Skeletal muscle tissue (tissue), 4 donors: Measurements from ENCODE around the gene NECAB2. TPM values are rescaled to one million over a fixed set of nuclear protein-coding genes. Genes with fewer than 3 reads are reported as not detected.

Source experiments
- H3K27ac ChIP-seq: one replicate; pipeline ENCODE4 v1.7.0; 2013; ENCODE audit warnings: mild to moderate bottlenecking, low read depth, low read length, inconsistent platforms
- H3K27me3 ChIP-seq, 3 donors: one replicate each; pipeline ENCODE4 v1.7.0; 2013; ENCODE audit warnings: low read length in 3 of 3; ENCODE audit not compliant: control insufficient read depth in 3 of 3, insufficient read depth in 3 of 3
- H3K36me3 ChIP-seq, 3 donors: one replicate each; pipeline ENCODE4 v1.7.0; 2013; ENCODE audit warnings: low read length in 3 of 3; ENCODE audit not compliant: control insufficient read depth in 3 of 3, insufficient read depth in 3 of 3
- H3K4me1 ChIP-seq, 3 donors: one replicate each; pipeline ENCODE4 v1.7.0; 2013; ENCODE audit warnings: low read length in 3 of 3, mild to moderate bottlenecking in 3 of 3; ENCODE audit not compliant: control insufficient read depth in 3 of 3, insufficient read depth in 3 of 3
- H3K4me3 ChIP-seq, 3 donors: one replicate each; pipeline ENCODE4 v1.7.0; 2013; ENCODE audit warnings: low read length in 3 of 3
- H3K9ac ChIP-seq, 3 donors: one replicate each; pipeline ENCODE4 v1.7.0; 2013; ENCODE audit warnings: low read length in 3 of 3, mild to moderate bottlenecking in 3 of 3, moderate library complexity in 2 of 3, low read depth in 1 of 3
- H3K9me3 ChIP-seq, 3 donors: one replicate each; pipeline ENCODE4 v1.7.0; 2013; ENCODE audit warnings: low read length in 3 of 3; ENCODE audit not compliant: control insufficient read depth in 3 of 3
- total RNA-seq: library from RNA; depleted of rRNA; stranded (reverse); fragments of >200 nt; gene quantifications from one replicate; pipeline ENCODE4 v1.2.3, GENCODE V29; 2014
- donor health status: Osteomylitis.

Gene NECAB2
- total RNA-seq, 1 donor from 2014 or later, result not detected

DNA sequence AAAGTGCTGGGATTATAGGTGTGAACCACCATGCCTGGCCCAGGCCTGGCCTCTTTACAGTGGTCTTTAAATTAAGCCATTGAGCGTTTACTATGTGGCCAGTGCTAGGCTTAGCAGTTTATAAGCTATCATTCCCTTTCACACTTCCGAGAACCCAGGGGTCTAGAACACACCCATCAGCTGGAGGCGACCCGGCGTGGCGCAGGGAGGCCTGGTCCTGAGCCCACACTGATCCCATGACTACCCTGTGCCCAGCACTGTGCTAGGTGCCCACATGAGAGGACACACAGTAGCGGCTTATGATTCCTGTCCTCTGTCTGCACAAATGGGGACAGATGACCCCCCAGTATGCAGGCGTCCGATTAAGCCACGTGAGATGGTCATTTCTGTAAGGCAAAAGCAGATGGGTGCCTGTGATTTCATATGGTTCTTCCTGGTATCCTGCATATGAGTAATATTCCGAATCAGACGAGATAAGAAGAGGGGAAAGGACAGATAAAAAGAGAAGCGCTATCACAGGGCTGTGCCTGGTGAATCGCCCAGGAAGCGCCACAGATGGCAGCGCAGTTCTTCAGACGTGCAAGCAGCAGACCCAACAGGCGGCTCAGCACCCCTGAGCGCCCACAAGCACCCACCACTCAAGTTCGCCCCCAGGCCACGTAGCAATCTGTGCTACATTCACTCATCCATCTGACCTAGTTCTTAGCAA lies 9.8 kb upstream of the NECAB2 start:
- H3K36me3 ChIP-seq, result peaks cover 45 to 49% (median 46%) of the 10 kb centered on the region in 3 donors
- no peak overlapping the region for H3K27ac ChIP-seq
- H3K4me1 ChIP-seq, result peaks cover 39 to 64% (median 62%) of the 10 kb centered on the region in 3 donors
- H3K27me3 ChIP-seq, result no peaks in the 10 kb centered on the region
- no peak overlapping the region for H3K4me3 ChIP-seq
- no peaks in the 10 kb centered on the region for H3K9me3 ChIP-seq
- no peak overlapping the region for H3K9ac ChIP-seq

DNA sequence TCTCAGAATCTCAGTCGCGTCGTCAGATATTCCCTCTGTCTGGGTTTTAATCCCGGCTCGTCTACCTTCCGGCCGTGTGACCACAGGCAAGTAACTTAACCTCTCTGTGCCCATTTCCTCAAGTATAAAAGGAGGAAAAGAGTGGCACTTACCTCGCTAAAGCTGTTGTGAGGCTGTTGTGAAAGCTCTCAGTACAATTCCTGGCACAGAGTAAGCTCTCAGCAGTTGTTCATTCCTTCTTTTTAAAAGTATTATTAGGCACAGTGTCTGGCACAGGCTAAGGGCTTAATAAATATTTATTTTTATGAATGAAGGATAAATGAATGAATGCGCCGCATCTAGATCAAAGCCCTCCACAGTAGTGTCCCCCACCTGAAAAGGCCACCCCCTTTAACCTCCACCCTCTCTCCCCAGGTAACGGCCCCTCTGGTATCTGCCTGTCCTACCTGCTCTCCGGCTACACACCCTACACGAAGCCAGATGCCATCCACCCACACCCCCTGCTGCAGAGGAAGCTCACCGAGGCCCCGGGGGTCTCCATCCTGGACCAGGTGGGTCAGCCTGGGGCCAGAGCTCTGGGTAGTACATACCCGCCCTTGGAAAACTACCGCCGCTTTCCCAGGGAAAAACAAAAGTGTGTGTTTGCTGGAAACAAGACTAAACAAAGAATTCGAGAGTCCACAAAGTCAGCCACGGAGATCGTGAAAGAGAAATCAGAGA lies 9.0 kb upstream of the NECAB2 start:
- Histone ChIP-seq H3K36me3 (peaks cover 46 to 55% (median 49%) of the 10 kb centered on the region in 3 donors), H3K9ac (peak overlapping the region in 1 of 3 donors; percentile 57), H3K4me3 (no peak overlapping the region), H3K9me3 (no peaks in the 10 kb centered on the region), H3K27ac (peak overlapping the region; percentile 4), H3K27me3 (no peaks in the 10 kb centered on the region), H3K4me1 (peaks cover 32 to 62% (median 58%) of the 10 kb centered on the region in 3 donors)

DNA sequence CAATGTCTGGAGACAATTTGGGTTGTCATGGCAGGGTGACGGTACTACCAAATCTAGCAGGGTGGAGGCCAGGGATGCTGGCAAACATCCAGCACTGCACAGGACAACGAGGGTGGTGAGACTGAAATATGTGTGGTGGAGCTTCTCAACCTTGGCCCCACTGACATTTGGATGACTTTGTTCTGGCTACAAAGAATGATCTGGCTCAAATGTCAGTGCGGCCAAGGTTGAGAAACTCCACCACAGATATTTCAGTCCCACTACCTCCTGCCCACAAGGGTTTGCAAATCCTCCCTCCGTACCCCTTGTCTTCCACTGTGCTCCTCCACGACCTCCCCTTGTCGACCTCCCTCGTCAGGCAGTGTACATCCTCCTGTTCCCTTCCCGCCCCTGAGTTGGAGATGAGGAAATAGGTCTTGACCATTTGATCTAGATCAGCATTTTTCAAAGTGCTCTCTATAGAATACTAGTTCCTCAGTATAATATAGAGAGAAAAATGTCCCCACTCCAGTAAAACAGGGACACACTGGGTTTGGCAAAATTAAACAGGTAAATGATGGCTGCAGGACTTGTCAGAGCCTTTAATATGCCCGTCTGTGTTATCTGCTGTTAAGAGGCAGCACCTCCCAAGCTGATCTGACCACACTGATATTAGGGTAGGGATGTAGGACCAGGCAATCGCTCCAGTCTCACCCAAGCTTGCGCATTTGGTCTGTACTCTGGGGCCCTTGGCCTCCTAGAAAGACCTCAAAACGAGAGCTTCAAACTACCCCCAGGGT lies 8.2 kb upstream of the NECAB2 start:
- Histone ChIP-seq H3K27ac (peak overlapping the region; percentile 4), H3K36me3 (peaks cover 52 to 58% (median 52%) of the 10 kb centered on the region in 3 donors), H3K4me1 (peaks cover 23 to 54% (median 50%) of the 10 kb centered on the region in 3 donors), H3K9me3 (no peaks in the 10 kb centered on the region), H3K4me3 (peak overlapping the region in 1 of 3 donors; percentile 14), H3K27me3 (no peaks in the 10 kb centered on the region), H3K9ac (peak overlapping the region in 1 of 3 donors; percentile 57)

DNA sequence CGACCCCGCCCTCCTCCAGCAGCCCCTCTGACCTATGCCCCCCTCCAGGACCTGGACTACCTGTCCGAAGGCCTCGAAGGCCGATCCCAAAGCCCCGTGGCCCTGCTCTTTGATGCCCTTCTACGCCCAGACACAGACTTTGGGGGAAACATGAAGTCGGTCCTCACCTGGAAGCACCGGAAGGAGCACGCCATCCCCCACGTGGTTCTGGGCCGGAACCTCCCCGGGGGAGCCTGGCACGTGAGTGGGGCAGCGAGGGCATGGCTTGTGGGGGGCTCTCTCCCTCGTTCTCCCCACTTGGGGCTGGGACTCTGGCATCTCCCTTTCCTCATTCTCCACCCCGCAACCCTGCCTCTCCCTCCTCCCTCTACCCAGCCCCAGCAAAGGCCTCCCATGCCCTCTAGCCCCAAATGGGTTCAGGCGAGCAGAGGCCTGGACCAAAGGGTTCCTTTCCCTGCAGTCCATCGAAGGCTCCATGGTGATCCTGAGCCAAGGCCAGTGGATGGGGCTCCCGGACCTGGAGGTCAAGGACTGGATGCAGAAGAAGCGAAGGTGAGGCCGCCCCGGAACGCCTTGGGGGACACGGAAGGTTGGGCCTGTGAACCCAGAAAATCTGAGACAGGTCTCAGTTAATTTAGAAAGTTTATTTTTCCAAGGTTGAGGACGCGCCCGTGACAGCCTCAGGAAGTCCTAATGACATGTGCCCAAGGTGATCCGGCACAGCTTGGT lies 7.4 kb upstream of the NECAB2 start:
- Histone ChIP-seq H3K27me3 (no peaks in the 10 kb centered on the region), H3K36me3 (peaks cover 56 to 60% (median 57%) of the 10 kb centered on the region in 3 donors), H3K4me3 (no peak overlapping the region), H3K9ac (no peak overlapping the region), H3K27ac (no peak overlapping the region), H3K9me3 (no peaks in the 10 kb centered on the region), H3K4me1 (peaks cover 15 to 45% (median 41%) of the 10 kb centered on the region in 3 donors)

DNA sequence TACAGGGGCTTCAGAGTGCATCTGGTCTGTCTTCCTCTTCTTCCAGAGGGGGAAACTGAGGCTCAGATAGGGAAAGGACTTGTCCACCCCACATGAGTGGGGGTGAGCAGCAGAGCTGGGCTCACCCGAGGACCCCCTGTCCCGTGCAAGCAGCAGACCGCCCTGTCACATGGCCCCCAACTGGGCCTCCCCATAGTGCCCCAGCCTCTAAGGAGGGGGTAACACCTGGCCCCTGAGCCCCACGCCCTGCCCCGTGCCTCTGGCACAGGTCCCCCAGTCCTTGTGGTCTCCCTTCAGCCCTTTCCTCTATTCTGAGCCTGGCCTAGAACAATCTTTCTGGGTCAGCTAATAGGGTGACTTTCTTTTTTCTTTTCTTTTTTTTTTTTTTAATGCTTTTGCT lies 6.5 kb upstream of the NECAB2 start:
- Histone ChIP-seq H3K4me3 (no peak overlapping the region), H3K36me3 (peaks cover 55 to 60% (median 58%) of the 10 kb centered on the region in 3 donors), H3K4me1 (peaks cover 11 to 36% (median 32%) of the 10 kb centered on the region in 3 donors), H3K9ac (no peak overlapping the region), H3K9me3 (no peaks in the 10 kb centered on the region), H3K27me3 (no peaks in the 10 kb centered on the region), H3K27ac (no peak overlapping the region)

DNA sequence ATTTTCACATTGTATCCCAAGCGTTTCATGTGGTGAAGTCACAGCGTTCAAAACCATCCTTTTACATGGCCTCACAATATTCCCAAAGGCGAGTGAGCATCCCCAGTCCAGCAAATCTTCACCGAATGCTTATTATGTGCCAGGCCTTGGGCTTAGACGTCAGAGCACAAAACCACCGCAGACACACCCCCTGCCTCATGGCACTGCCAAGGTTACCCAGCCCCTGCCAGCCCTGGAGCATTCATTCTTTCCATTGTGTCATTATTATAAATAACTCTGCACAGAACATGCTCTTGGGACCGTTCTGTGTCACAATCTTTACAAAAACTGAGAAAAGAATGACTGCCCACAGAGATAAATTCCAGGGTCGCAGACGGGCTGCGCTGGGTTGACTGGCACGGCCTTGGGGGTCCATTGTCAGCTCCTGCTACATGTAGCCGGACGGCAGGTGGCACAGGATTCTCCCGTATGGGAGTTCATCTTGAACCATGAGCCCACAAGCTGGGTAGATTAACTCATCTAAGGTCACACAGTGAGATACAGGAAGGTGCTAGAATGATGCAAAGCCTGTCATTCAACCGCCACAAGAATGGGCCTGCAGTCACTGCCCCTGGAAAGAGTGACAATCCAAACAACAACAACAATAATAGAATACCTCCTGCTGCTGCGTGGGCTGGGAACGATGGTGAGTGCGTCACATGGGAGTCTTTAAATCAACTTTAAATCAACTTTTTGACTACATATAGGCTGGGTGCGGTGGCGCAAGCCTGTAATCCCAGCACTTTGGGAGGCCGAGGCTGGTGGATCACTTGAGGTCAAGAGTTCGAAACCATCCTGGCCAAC lies 4.5 kb upstream of the NECAB2 start:
- Histone ChIP-seq H3K27me3 (no peaks in the 10 kb centered on the region), H3K9ac (peak overlapping the region in 1 of 3 donors; percentile 47), H3K9me3 (no peaks in the 10 kb centered on the region), H3K27ac (peak overlapping the region; percentile 33), H3K4me3 (no peak overlapping the region), H3K36me3 (peaks cover 49 to 55% (median 53%) of the 10 kb centered on the region in 3 donors), H3K4me1 (peaks cover 11 to 29% (median 26%) of the 10 kb centered on the region in 3 donors)

DNA sequence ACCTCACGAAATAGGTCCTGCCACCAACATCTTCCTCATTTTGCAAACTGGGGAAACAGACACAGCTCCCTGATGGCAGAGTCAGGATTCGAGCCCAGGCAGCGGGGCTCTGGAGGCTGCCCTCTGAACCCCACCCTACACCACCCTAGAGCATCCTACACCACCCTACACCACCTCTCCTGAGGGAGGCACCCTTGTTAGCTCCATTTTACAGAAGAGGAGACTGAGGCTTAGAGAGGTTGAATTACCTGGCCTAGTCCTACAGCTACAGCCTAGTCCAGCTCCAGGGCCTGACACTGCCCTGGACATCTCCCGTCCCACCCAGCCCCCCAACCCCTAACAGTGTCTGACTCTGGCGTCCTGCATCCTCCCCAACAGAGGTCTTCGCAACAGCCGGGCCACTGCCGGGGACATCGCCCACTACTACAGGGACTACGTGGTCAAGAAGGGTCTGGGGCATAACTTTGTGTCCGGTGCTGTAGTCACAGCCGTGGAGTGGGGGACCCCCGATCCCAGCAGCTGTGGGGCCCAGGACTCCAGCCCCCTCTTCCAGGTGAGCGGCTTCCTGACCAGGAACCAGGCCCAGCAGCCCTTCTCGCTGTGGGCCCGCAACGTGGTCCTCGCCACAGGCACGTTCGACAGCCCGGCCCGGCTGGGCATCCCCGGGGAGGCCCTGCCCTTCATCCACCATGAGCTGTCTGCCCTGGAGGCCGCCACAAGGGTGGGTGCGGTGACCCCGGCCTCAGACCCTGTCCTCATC lies 3.2 kb upstream of the NECAB2 start:
- peaks cover 41 to 46% (median 43%) of the 10 kb centered on the region in 3 donors for H3K36me3 ChIP-seq
- H3K4me1 ChIP-seq, result peaks cover 2 to 16% (median 13%) of the 10 kb centered on the region in 3 donors
- H3K4me3 ChIP-seq, result no peak overlapping the region
- no peak overlapping the region for H3K9ac ChIP-seq
- no peak overlapping the region for H3K27ac ChIP-seq
- peaks cover 0 to 6% (median 2%) of the 10 kb centered on the region in 3 donors for H3K27me3 ChIP-seq
- H3K9me3 ChIP-seq, result no peaks in the 10 kb centered on the region

DNA sequence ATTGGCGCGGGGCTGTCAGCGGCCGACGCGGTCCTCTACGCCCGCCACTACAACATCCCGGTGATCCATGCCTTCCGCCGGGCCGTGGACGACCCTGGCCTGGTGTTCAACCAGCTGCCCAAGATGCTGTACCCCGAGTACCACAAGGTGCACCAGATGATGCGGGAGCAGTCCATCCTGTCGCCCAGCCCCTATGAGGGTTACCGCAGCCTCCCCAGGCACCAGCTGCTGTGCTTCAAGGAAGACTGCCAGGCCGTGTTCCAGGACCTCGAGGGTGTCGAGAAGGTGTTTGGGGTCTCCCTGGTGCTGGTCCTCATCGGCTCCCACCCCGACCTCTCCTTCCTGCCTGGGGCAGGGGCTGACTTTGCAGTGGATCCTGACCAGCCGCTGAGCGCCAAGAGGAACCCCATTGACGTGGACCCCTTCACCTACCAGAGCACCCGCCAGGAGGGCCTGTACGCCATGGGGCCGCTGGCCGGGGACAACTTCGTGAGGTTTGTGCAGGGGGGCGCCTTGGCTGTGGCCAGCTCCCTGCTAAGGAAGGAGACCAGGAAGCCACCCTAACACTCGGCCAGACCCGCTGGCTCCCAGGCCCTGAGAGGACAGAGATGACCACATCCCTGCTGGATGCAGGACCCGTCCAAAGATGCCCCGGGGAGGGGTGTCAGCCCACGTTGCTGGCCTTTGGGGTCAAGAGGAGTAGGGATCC lies 2.4 kb upstream of the NECAB2 start:
- Histone ChIP-seq H3K9ac (no peak overlapping the region), H3K4me3 (no peak overlapping the region), H3K4me1 (peaks cover 0 to 12% (median 8%) of the 10 kb centered on the region in 3 donors), H3K36me3 (peaks cover 34 to 39% (median 36%) of the 10 kb centered on the region in 3 donors), H3K27ac (no peak overlapping the region), H3K27me3 (peaks cover 0 to 7% (median 4%) of the 10 kb centered on the region in 3 donors), H3K9me3 (no peaks in the 10 kb centered on the region)
